Uterus (tissue), 4 donors: ENCODE measurements around the gene C16orf86. TPM values are rescaled to one million over a fixed set of nuclear protein-coding genes. Genes with fewer than 3 reads are reported as not detected.

ENCODE experiments used
- DNase-seq, 2 donors: peaks; one replicate each; pipeline ENCODE4 v3.0.0-alpha.2; 2019 to 2020
- H3K27ac ChIP-seq, 2 donors: fragments of 200-600 bp; sonication (generic); 1 replicate in 1 of 2; 2 replicates in 1 of 2; pipeline ENCODE4 v1.5.1; 2016 to 2018
- H3K27me3 ChIP-seq, 2 donors: fragments of 200-600 bp; sonication (generic); one replicate each; pipeline ENCODE4 v1.5.1; 2018 to 2019; ENCODE audit warnings: control low read depth in 1 of 2
- H3K36me3 ChIP-seq, 2 donors: fragments of 200-600 bp; sonication (generic); one replicate each; pipeline ENCODE4 v1.5.1; 2019; ENCODE audit warnings: control low read depth in 1 of 2
- H3K4me1 ChIP-seq, 2 donors: fragments of 200-600 bp; sonication (generic); one replicate each; pipeline ENCODE4 v1.5.1; 2018 to 2019; ENCODE audit warnings: control low read depth in 1 of 2
- H3K4me3 ChIP-seq, 2 donors: fragments of 200-600 bp; sonication (generic); 1 replicate in 1 of 2; 2 replicates in 1 of 2; pipeline ENCODE4 v1.5.1; 2018 to 2019; ENCODE audit warnings: mild to moderate bottlenecking in 1 of 2
- H3K9me3 ChIP-seq, 2 donors: fragments of 200-600 bp; sonication (generic); one replicate each; pipeline ENCODE4 v1.5.1; 2019; ENCODE audit warnings: control low read depth in 1 of 2
- POLR2A ChIP-seq, 2 donors: fragments of 450-650 bp; IDR thresholded peaks; one replicate each; pipeline ENCODE4 v1.6.1; 2016; ENCODE audit warnings: antibody characterized with exemption in 2 of 2, mild to moderate bottlenecking in 1 of 2, moderate library complexity in 1 of 2
- intact Hi-C: fragments of 100-400 bp; cut with DNase I; formaldehyde crosslinking; loops from one replicate; pipeline ENCODE4 v1.15.1; 2023; ENCODE audit warnings: low total_unique reads
- total RNA-seq, 4 donors: library from RNA; depleted of rRNA in 3 of 4; stranded (reverse); fragments of >200 nt in 3 of 4; gene quantifications; one replicate each; pipeline versions ENCODE4 v1.1.0 to v1.2.4, GENCODE V29; 2014 to 2023
- TF ChIP-seq, protein P1 (sequence below), 4 experiments: fragments of 200-600 bp in 2 of 4; fragments of 450-650 bp in 2 of 4; sonication (generic) in 2 of 4; IDR thresholded peaks; one replicate each; pipeline ENCODE4 v1.5.1; 2016 to 2019; ENCODE audit warnings: antibody characterized with exemption in 4 of 4, mild to moderate bottlenecking in 2 of 4, moderate library complexity in 1 of 4
- donor health status: DM: yes; HTN: yes; CAD: no.

The C16orf86 gene, protein sequence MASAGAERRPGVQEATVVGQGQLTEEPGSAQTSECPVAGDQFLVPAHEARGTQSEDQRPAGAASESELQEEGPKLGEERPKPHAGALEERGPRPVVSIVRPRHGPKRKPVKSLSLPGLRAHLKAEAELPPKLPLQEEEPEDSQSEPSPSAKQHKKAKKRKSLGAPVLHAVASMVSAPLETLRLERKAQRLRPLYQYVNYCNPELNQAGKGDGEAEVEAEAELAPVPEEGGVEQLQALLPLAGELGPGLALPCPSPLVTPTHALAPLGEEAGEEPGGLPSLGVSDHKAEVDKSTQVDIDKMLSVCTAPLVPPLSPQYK
- total RNA-seq = 1 to 10 TPM in 3 of 4 donors, not detected in 1; 5.3 to 8.6 (median 6.9) TPM

DNA sequence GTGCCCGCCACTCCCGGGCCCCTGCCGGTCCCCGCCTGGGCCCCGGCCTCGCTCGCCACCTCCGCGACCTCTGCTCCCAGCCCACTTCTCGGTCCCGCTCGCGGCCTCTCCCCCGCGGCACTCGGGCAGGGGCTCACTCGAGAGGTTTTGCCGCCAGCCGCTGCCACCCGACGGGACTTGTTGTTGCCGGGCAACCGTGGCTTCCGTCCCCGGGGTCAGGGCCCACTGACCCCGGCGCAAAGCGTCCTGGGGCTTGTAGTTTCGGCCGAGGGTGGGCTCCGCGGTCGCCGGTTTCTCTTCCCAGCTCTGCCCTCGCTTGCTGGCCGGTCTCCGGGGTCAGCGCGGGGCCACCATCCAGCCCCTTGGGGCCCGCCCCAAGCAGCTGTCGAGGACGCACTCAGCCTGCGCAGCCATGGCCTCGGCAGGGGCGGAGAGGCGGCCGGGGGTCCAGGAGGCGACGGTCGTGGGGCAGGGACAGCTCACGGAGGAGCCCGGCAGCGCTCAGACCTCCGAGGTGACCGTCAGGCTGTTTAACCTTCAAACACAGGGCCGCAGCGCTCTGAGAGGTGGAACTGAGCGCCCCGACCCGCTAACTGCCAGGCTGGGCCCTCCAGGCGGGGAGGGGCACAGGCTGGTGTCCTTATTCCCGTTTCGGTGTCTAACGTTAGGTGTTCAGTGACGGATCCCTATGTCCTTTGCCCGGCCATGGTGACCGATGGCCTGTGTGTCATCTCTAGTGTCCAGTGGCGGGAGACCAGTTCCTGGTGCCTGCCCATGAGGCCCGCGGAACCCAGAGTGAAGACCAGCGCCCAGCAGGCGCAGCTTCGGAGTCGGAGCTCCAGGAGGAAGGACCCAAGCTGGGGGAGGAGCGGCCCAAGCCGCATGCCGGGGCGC lies at the start of gene C16orf86, which contains the start of gene ENKD1:
Gene C16orf86, plus strand, starts transcription at position 256 of the 894 bp plus-strand sequence. Its CDS starts 157 bp downstream, at position 413.
Gene ENKD1, minus strand, starts transcription at position 192 of the 894 bp plus-strand sequence. CDS start 308 bp downstream, outside the sequence.
- H3K9me3 ChIP-seq = no peaks in the 10 kb centered on the region
- H3K4me3 ChIP-seq = peak within 1 kb of the TSS; percentile 86 to 91
- DNase-seq = peak; percentile 84 to 85
- H3K4me1 ChIP-seq = peaks cover under 1 to 4% of the 10 kb centered on the region in 2 donors
- intact Hi-C loops = no loop called here
- no peaks in the 10 kb centered on the region for H3K27me3 ChIP-seq
- H3K36me3 ChIP-seq = no peaks in the 10 kb centered on the region
- peak within 1 kb of the TSS; percentile 85 to 89 for H3K27ac ChIP-seq
- TF ChIP-seq POLR2A (IDR thresholded peaks at IDR 0.05) = peak; percentile 13 to 37
- TF ChIP-seq, protein P1, sequence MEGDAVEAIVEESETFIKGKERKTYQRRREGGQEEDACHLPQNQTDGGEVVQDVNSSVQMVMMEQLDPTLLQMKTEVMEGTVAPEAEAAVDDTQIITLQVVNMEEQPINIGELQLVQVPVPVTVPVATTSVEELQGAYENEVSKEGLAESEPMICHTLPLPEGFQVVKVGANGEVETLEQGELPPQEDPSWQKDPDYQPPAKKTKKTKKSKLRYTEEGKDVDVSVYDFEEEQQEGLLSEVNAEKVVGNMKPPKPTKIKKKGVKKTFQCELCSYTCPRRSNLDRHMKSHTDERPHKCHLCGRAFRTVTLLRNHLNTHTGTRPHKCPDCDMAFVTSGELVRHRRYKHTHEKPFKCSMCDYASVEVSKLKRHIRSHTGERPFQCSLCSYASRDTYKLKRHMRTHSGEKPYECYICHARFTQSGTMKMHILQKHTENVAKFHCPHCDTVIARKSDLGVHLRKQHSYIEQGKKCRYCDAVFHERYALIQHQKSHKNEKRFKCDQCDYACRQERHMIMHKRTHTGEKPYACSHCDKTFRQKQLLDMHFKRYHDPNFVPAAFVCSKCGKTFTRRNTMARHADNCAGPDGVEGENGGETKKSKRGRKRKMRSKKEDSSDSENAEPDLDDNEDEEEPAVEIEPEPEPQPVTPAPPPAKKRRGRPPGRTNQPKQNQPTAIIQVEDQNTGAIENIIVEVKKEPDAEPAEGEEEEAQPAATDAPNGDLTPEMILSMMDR (IDR thresholded peaks at IDR 0.05) = no peak

DNA sequence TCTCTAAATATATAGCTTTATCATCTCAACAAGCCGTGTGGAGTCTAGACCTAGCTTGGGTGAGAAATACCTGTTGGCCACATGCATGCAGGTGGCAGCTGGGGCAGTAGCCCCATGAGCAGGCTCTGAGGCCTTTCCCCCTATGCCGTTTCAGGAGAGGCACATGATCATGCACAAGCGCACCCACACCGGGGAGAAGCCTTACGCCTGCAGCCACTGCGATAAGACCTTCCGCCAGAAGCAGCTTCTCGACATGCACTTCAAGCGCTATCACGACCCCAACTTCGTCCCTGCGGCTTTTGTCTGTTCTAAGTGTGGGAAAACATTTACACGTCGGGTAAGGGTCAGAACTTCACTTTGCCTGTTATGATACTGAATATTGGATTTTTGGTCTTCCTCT lies 38.4 kb upstream of the C16orf86 start:
- no peak for DNase-seq
- H3K27me3 ChIP-seq = no peaks in the 10 kb centered on the region
- TF ChIP-seq, protein P1 (IDR thresholded peaks at IDR 0.05) = no peak
- TF ChIP-seq POLR2A (IDR thresholded peaks at IDR 0.05) = no peak
- no peak overlapping the region for H3K27ac ChIP-seq
- H3K4me3 ChIP-seq = no peak overlapping the region
- H3K36me3 ChIP-seq = no peaks in the 10 kb centered on the region
- intact Hi-C loops = no loop called here
- no peaks in the 10 kb centered on the region for H3K4me1 ChIP-seq
- H3K9me3 ChIP-seq = no peaks in the 10 kb centered on the region

DNA sequence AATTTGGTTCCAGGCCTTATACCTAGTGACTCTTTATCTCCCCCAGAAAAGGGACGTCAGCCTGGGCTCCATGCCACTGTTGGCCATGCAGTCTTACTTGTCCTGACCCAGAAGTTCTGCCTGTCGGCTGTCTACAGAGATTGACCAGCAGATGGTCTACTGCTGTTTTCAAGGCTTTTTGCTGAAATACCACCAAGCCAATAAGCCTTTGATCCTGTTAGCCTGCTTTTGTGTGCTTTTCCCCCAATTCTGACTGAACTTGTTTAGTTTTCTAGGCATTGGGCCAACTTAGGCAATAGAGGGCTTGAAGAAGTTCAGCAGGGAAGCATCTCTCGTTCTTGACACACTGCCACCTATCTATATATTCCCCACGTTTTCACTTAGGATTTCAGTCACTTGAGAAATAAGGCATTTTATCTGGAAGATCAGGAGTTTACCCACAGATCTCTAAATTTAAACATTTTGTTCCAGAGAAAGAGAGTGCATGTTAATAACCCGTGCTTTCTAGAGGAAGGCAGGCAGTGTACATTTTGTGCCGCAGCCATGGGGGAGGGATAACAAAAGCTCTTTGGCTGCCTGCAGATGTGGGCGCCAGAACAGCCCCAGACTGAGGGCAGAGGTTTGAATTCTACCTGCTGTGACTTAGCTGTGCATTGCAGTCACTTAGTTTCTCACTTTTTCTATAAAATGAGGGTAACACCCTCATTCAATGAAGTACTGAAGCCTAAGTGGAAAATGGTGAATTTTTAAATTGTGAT lies 34.0 kb upstream of the C16orf86 start:
- TF ChIP-seq POLR2A (IDR thresholded peaks at IDR 0.05) = no peak
- TF ChIP-seq, protein P1 (IDR thresholded peaks at IDR 0.05) = no peak
- H3K9me3 ChIP-seq = no peaks in the 10 kb centered on the region
- no peaks in the 10 kb centered on the region for H3K36me3 ChIP-seq
- H3K4me3 ChIP-seq = no peak overlapping the region
- no peaks in the 10 kb centered on the region for H3K4me1 ChIP-seq
- H3K27me3 ChIP-seq = no peaks in the 10 kb centered on the region
- DNase-seq = no peak
- no peak overlapping the region for H3K27ac ChIP-seq
- intact Hi-C loops = no loop called here

DNA sequence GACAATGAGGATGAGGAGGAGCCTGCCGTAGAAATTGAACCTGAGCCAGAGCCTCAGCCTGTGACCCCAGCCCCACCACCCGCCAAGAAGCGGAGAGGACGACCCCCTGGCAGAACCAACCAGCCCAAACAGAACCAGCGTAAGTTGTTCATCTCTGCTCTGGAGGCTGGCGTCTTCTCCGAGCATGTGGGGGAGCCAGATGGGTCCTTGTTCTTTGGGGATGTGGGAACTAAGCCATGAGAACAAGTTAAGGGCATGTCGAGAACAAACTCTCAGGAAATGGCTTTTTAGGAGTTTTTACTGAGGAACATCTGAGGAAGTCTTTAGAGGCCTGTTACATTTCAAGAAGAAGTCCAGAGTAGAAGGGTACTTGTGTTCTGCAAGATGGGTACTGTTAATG lies 29.9 kb upstream of the C16orf86 start:
- Histone ChIP-seq H3K36me3 (no peaks in the 10 kb centered on the region), H3K4me1 (no peaks in the 10 kb centered on the region), H3K4me3 (no peak overlapping the region), H3K9me3 (no peaks in the 10 kb centered on the region), H3K27ac (no peak overlapping the region), H3K27me3 (no peaks in the 10 kb centered on the region)
- no peak for DNase-seq
- no peak for TF ChIP-seq POLR2A (IDR thresholded peaks at IDR 0.05)
- TF ChIP-seq, protein P1 (IDR thresholded peaks at IDR 0.05) = no peak
- intact Hi-C loops = no loop called here
